Kidney (tissue), 14 donors: ENCODE data around the gene ABCA1. TPM values are rescaled to one million over a fixed set of nuclear protein-coding genes. Genes with fewer than 3 reads are reported as not detected.
"Not testable (repeated sequence)": the region's sequence is repeated elsewhere in the genome, so short reads cannot be mapped to it uniquely, and the experiment has no call there.

Experiments
- DNase-seq, 5 donors: peaks; one replicate each; pipeline ENCODE4 v3.0.0-alpha.2; 2013 to 2020
- FAIRE-seq: peaks from 2 replicates; lab custom pipeline; 2012; peaks lifted over from hg19 to GRCh38; lab: Jason Lieb, UNC
- H3K27ac ChIP-seq, 2 donors: one replicate each; pipeline ENCODE4 v1.7.0; 2013; ENCODE audit warnings: low read depth in 2 of 2, low read length in 2 of 2, inconsistent platforms in 1 of 2
- H3K27me3 ChIP-seq: one replicate; pipeline ENCODE4 v1.7.1; 2013; ENCODE audit warnings: low read length, inconsistent platforms; ENCODE audit not compliant: control insufficient read depth, insufficient read depth
- H3K36me3 ChIP-seq, 3 donors: one replicate each; pipeline versions ENCODE4 v1.7.0 to v1.7.1; 2013; ENCODE audit warnings: low read length in 3 of 3, control low read depth in 1 of 3, inconsistent platforms in 1 of 3; ENCODE audit not compliant: insufficient read depth in 3 of 3, control insufficient read depth in 2 of 3
- H3K4me1 ChIP-seq, 3 donors: one replicate each; pipeline versions ENCODE4 v1.7.0 to v1.7.1; 2013; ENCODE audit warnings: low read length in 3 of 3, inconsistent platforms in 1 of 3, low read depth in 1 of 3; ENCODE audit not compliant: control insufficient read depth in 2 of 3, insufficient read depth in 2 of 3
- H3K4me3 ChIP-seq, 3 donors: one replicate each; pipeline versions ENCODE4 v1.7.0 to v1.8.1; 2013; ENCODE audit warnings: low read length in 3 of 3, control low read depth in 1 of 3, inconsistent platforms in 1 of 3
- H3K9ac ChIP-seq, 3 donors: one replicate each; pipeline versions ENCODE4 v1.7.0 to v1.7.1; 2013; ENCODE audit warnings: low read length in 3 of 3, control low read depth in 1 of 3, inconsistent platforms in 1 of 3
- H3K9me3 ChIP-seq, 3 donors: one replicate each; pipeline versions ENCODE4 v1.7.0 to v1.7.1; 2013; ENCODE audit warnings: low read length in 3 of 3, control low read depth in 1 of 3, inconsistent platforms in 1 of 3; ENCODE audit not compliant: control insufficient read depth in 2 of 3, insufficient read depth in 1 of 3
- CTCF ChIP-seq: IDR thresholded peaks from 3 replicates; pipeline ENCODE4 v1.5.1; 2012; ENCODE audit warnings: mild to moderate bottlenecking, moderate library complexity, borderline replicate concordance; ENCODE audit not compliant: insufficient read depth; ENCODE audit errors: extremely low read depth
- intact Hi-C: fragments of 100-400 bp; cut with DNase I; formaldehyde crosslinking; loops from one replicate; pipeline ENCODE4 v1.11.1; 2022
- polyA plus RNA-seq: library from polyadenylated mRNA; stranded (reverse); fragments of 350-450 nt; fragmentation: Illumina TruSeq; extraction: RNeasy Lipid Tissue Mini Kit (QIAGEN cat#74804); gene quantifications from one replicate; pipeline ENCODE4 v1.2.3, GENCODE V29; 2014; ENCODE audit warnings: low read depth, low replicate concordance; ENCODE audit not compliant: insufficient read depth
- total RNA-seq: library from RNA; stranded (reverse); fragmentation: NEBNext Ultra II Directional; extraction: Animal tissue kit (Norgen Biotek cat#: 25700); gene quantifications from one replicate; pipeline ENCODE4 v1.2.1, GENCODE V29; 2021
- donor health status: control.
- donor health status: control.
- donor health status: control.
- donor health status: control.
- donor health status: control.
- donor health status: DM: yes; HTN: yes; CAD: no.
- donor health status: Normal renal cell carcinoma (clear cell type).

ABCA1 gene
- total and polyA plus RNA-seq, 2 donors from 2014 or later, result 1.4 to 26.1 TPM

- no peaks in the 10 kb centered on the region for H3K4me1 ChIP-seq
- no peak overlapping the region for H3K9ac ChIP-seq
- TF ChIP-seq CTCF, result no peak
- FAIRE-seq (peak; percentile 56), DNase-seq (no peak)
- no peaks in the 10 kb centered on the region for H3K9me3 ChIP-seq
- no peak overlapping the region for H3K4me3 ChIP-seq
- H3K27me3 ChIP-seq, result no peaks in the 10 kb centered on the region
- H3K36me3 ChIP-seq, result no peaks in the 10 kb centered on the region
- intact Hi-C loops, result no loop called here
- H3K27ac ChIP-seq, result no peak overlapping the region
Observed at GRCh38 chr9:104772714-104773510, 155.0 kb downstream of the ABCA1 start.

DNA sequence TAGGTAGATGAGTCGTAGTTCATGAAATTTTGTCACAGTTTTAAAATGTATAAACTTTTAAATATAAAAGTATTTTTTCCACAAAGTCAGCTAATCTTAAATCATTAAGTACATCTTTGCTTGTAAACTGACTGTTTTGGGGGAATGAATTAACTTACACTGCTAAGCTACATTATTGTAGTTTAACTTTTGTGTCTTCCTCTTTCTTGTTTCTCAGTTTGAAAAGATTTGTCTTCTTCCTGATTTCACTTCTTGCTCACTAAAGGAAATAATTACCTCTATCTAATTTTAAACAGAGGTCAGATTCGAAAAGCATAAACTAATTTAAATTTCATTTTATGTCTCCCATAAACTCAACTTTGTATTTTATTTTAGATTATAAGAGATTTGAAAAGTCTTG, 158.3 kb downstream of the ABCA1 start:
- H3K27ac ChIP-seq, result no peak overlapping the region

DNA sequence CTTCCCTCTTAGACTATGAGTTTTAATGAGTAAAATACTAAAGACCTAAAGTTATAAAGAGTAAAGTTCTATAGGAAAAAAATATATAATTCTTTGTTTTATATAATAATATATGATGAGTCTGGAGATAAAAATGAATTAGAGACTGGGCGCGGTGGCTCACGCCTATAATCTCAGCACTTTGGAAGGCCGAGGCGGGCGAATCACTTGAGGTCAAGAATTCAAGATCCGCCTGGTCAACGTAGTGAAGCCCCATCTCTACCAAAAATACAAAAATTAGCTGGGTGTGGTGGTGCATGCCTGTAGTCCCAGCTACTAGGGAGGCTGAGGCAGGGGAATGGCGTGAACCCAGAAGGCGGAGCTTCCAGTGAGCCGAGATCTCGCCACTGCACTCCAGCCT, 158.9 kb downstream of the ABCA1 start:
- H3K27ac ChIP-seq, H3K27me3 ChIP-seq, FAIRE-seq, H3K4me1 ChIP-seq, H3K4me3 ChIP-seq, H3K9me3 ChIP-seq, H3K9ac ChIP-seq, DNase-seq, H3K36me3 ChIP-seq, intact Hi-C loops: not testable (repeated sequence)

More for the DNA sequence above, 158.3 kb downstream of the ABCA1 start:
- no peak for DNase-seq
- peaks cover 0 to 5% (median 0%) of the 10 kb centered on the region in 3 donors for H3K4me1 ChIP-seq
- H3K9me3 ChIP-seq, result no peaks in the 10 kb centered on the region
- peak; percentile 38 for FAIRE-seq
- no peak overlapping the region for H3K4me3 ChIP-seq
- intact Hi-C loops, result no loop called here
- TF ChIP-seq CTCF, result no peak
- no peaks in the 10 kb centered on the region for H3K27me3 ChIP-seq
- no peaks in the 10 kb centered on the region for H3K36me3 ChIP-seq
- no peak overlapping the region for H3K9ac ChIP-seq

DNA sequence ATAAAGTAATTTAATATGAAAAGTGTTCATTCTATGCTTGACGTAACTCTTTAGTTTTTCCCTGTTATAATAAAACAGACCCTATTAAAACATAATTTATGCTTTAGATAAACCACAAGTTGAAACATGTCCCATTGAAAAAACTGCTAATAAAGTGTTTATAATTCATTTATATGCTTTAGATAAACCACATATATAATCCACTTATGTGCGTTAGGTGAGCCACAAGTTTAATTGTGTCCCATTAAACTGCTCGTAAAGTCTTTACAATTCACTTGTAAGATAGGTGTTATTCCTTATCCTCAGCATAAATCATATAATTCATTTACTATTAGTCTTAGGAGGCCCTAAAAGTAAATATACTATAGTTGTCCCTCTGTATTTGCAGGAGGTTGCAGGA, 160.4 kb downstream of the ABCA1 start:
- FAIRE-seq (no peak), DNase-seq (no peak)
- Histone ChIP-seq H3K27ac (no peak overlapping the region), H3K27me3 (no peaks in the 10 kb centered on the region), H3K4me1 (peaks cover 0 to 5% (median 0%) of the 10 kb centered on the region in 3 donors), H3K9ac (no peak overlapping the region), H3K9me3 (no peaks in the 10 kb centered on the region), H3K36me3 (no peaks in the 10 kb centered on the region), H3K4me3 (no peak overlapping the region)
- no peak for TF ChIP-seq CTCF
- intact Hi-C loops, result no loop called here
